Hindlimb muscle (tissue), 1 donor: ENCODE data around the gene ILK. TPM values are rescaled to one million over a fixed set of nuclear protein-coding genes. Genes with fewer than 3 reads are reported as not detected.

Experiments used
- polyA plus RNA-seq: library from polyadenylated mRNA; unstranded; fragments of 120-200 nt; gene quantifications from one replicate; pipeline ENCODE4 v1.2.1, GENCODE V29; 2013; ENCODE audit not compliant: insufficient read length

Gene ILK
- polyA plus RNA-seq, 1 donor, result 154 TPM

Other genes starting within 250 kb of the ILK start
- 24.4 TPM for gene SMPD1, start 213.3 kb upstream of the ILK start, polyA plus RNA-seq
- gene APBB1, start 184.7 kb upstream of the ILK start, polyA plus RNA-seq, result 36.6 TPM
- 2.2 TPM for gene HPX, start 162.8 kb upstream of the ILK start, polyA plus RNA-seq
- 15.8 TPM for gene TRIM3, start 129.8 kb upstream of the ILK start, polyA plus RNA-seq
- gene ARFIP2, start 122.4 kb upstream of the ILK start, polyA plus RNA-seq, result 32.2 TPM
- gene TIMM10B, start 122.3 kb upstream of the ILK start, polyA plus RNA-seq, result 13.8 TPM
- gene DNHD1, start 106.5 kb upstream of the ILK start, polyA plus RNA-seq, result 8.8 TPM
- gene RRP8, start 158 bp upstream of the ILK start, polyA plus RNA-seq, result 22.3 TPM
- 129 TPM for gene TAF10, start 8.4 kb downstream of the ILK start, polyA plus RNA-seq
- 47.9 TPM for gene TPP1, start 15.6 kb downstream of the ILK start, polyA plus RNA-seq
- 43.8 TPM for gene DCHS1, start 52.0 kb downstream of the ILK start, polyA plus RNA-seq
- 57.2 TPM for gene MRPL17, start 79.6 kb downstream of the ILK start, polyA plus RNA-seq
- gene OR2AG2, start 168.2 kb downstream of the ILK start, polyA plus RNA-seq, result not detected
- gene OR2AG1, start 179.2 kb downstream of the ILK start, polyA plus RNA-seq, result not detected
- not detected for gene OR6A2, start 195.9 kb downstream of the ILK start, polyA plus RNA-seq
- not detected for gene OR10A5, start 241.9 kb downstream of the ILK start, polyA plus RNA-seq